Gastrocnemius medialis (tissue), 4 donors: ENCODE data around the gene MAS1L. TPM values are rescaled to one million over a fixed set of nuclear protein-coding genes. Genes with fewer than 3 reads are reported as not detected.
"Not testable (repeated sequence)": the region's sequence is repeated elsewhere in the genome, so short reads cannot be mapped to it uniquely, and the experiment has no call there.

ENCODE experiments used
- ATAC-seq, 2 donors: fragments of 150-250 bp; one replicate each; pipeline ENCODE4 v1.9.1; 2016
- DNase-seq, 2 donors: peaks; one replicate each; pipeline ENCODE4 v3.0.0-alpha.2; 2019
- H3K27ac ChIP-seq, 4 donors: fragments of 200-600 bp; sonication (generic); 1 replicate in 1 of 4; 2 replicates in 3 of 4; pipeline ENCODE4 v1.5.1; 2016 to 2018; ENCODE audit warnings: mild to moderate bottlenecking in 2 of 4, moderate library complexity in 1 of 4
- H3K27me3 ChIP-seq, 3 donors: fragments of 200-600 bp; sonication (generic) in 2 of 3; 1 replicate in 1 of 3; 2 replicates in 2 of 3; pipeline versions ENCODE4 v1.5.1 to v1.6.0; 2016 to 2019; ENCODE audit warnings: mild to moderate bottlenecking in 1 of 3, moderate library complexity in 1 of 3
- H3K36me3 ChIP-seq, 2 donors: fragments of 200-600 bp; sonication (generic) in 1 of 2; one replicate each; pipeline ENCODE4 v1.5.1; 2017 to 2018
- H3K4me1 ChIP-seq, 2 donors: fragments of 200-600 bp; sonication (generic) in 1 of 2; one replicate each; pipeline ENCODE4 v1.5.1; 2016 to 2017; ENCODE audit warnings: mild to moderate bottlenecking in 2 of 2
- H3K4me3 ChIP-seq, 4 donors: fragments of 200-600 bp; sonication (generic) in 3 of 4; 1 replicate in 1 of 4; 2 replicates in 3 of 4; pipeline ENCODE4 v1.5.1; 2016 to 2019; ENCODE audit warnings: mild to moderate bottlenecking in 2 of 4
- H3K9me3 ChIP-seq, 3 donors: fragments of 200-600 bp; sonication (generic) in 2 of 3; 1 replicate in 1 of 3; 2 replicates in 2 of 3; pipeline ENCODE4 v1.5.1; 2016 to 2019
- POLR2A ChIP-seq, 2 donors: fragments of 450-650 bp; IDR thresholded peaks; one replicate each; pipeline ENCODE4 v1.6.1; 2017; ENCODE audit warnings: antibody characterized with exemption in 2 of 2, mild to moderate bottlenecking in 2 of 2, moderate library complexity in 2 of 2
- in situ Hi-C, 4 donors: fragments of 200-750 bp; cut with MboI; loops; one replicate each; pipeline versions ENCODE4 v1.15.0 to v1.8.0; 2017; ENCODE audit warnings: low sequenced_read_pairs in 4 of 4
- intact Hi-C: fragments of 100-400 bp; cut with DNase I; formaldehyde crosslinking; loops from one replicate; pipeline ENCODE4 v1.15.1; 2023; ENCODE audit warnings: low total_unique reads
- total RNA-seq, 4 donors: library from RNA; depleted of rRNA; stranded (reverse); fragments of >200 nt; gene quantifications; one replicate each; pipeline versions ENCODE4 v1.1.0 to v1.2.3, GENCODE V29; 2016
- TF ChIP-seq, protein P1 (sequence below), 5 experiments: fragments of 450-650 bp in 3 of 5; fragments of 200-600 bp in 2 of 5; sonication (generic) in 2 of 5; IDR thresholded peaks in 4 of 5; conservative IDR thresholded peaks in 1 of 5; 1 replicate in 4 of 5; 2 replicates in 1 of 5; pipeline ENCODE4 v1.5.1; 2016 to 2019; ENCODE audit warnings: antibody characterized with exemption in 5 of 5, mild to moderate bottlenecking in 3 of 5, moderate library complexity in 3 of 5

MAS1L gene
- total RNA-seq, 4 donors from 2014 or later: not detected

DNA sequence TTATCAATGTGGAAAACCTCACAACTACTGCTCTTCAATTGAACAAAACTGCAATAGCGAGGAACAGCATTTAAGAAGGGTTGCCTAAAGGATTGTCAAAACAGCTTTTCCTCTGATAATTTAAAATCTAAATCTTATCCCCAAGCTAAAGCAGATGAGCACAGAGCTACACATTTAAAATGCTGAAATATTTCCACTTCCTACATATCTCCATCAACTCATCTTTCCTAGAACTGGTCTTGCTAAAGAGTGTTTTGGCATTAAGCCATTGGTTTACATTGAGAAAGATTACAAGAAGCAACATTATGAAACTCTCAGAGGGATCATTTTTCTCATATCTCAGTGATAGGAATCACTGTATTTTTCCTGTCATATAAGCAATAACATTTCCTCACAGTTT is 45.0 kb downstream of the MAS1L start:
- intact Hi-C loops: no loop called here

DNA sequence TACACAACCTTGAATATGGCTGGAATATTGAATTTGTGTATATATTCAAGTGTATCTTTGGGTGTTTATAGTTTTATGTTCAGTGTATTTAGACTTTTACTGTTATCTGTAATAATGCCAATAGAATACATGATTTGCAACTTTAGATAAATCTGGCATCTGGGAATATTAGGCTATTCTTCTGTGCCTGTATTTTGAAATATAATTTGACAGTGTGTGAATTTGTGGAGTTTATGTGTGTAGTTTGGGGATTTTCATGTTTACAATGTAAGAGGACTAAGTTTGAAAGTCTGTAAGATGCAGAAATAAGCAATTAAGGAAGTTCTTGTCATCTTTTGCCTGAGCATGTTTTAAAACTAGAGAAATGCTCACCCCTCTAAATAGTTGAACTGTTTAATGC is 48.8 kb downstream of the MAS1L start, which contains the start of gene OR10C1:
OR10C1 (plus strand) TSS at position 301 of the 400 bp plus-strand sequence. CDS start 710 bp downstream, outside the sequence.
- Histone ChIP-seq H3K27me3 (no peaks in the 10 kb centered on the region), H3K4me1 (no peaks in the 10 kb centered on the region), H3K9me3 (no peaks in the 10 kb centered on the region), H3K4me3 (no peak within 1 kb of the TSS), H3K36me3 (no peaks in the 10 kb centered on the region), H3K27ac (no peak within 1 kb of the TSS)
- no peak for DNase-seq
- intact Hi-C loops: no loop called here
- ATAC-seq: no peak
- no peak for TF ChIP-seq POLR2A (IDR thresholded peaks at IDR 0.05)
- TF ChIP-seq, protein P1, sequence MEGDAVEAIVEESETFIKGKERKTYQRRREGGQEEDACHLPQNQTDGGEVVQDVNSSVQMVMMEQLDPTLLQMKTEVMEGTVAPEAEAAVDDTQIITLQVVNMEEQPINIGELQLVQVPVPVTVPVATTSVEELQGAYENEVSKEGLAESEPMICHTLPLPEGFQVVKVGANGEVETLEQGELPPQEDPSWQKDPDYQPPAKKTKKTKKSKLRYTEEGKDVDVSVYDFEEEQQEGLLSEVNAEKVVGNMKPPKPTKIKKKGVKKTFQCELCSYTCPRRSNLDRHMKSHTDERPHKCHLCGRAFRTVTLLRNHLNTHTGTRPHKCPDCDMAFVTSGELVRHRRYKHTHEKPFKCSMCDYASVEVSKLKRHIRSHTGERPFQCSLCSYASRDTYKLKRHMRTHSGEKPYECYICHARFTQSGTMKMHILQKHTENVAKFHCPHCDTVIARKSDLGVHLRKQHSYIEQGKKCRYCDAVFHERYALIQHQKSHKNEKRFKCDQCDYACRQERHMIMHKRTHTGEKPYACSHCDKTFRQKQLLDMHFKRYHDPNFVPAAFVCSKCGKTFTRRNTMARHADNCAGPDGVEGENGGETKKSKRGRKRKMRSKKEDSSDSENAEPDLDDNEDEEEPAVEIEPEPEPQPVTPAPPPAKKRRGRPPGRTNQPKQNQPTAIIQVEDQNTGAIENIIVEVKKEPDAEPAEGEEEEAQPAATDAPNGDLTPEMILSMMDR (IDR thresholded peaks at IDR 0.05 in 4 of 5, conservative IDR thresholded peaks at IDR 0.05 in 1 of 5): no peak
- in situ Hi-C loops: no loop called here

More for the DNA sequence above, 45.0 kb downstream of the MAS1L start:
- no peaks in the 10 kb centered on the region for H3K4me1 ChIP-seq
- no peak overlapping the region for H3K27ac ChIP-seq
- H3K4me3 ChIP-seq: no peak overlapping the region
- in situ Hi-C loops: no loop called here
- no peaks in the 10 kb centered on the region for H3K9me3 ChIP-seq
- TF ChIP-seq POLR2A (IDR thresholded peaks at IDR 0.05): no peak
- TF ChIP-seq, protein P1 (IDR thresholded peaks at IDR 0.05 in 4 of 5, conservative IDR thresholded peaks at IDR 0.05 in 1 of 5): no peak
- H3K27me3 ChIP-seq: no peaks in the 10 kb centered on the region
- H3K36me3 ChIP-seq: no peaks in the 10 kb centered on the region
- no peak for ATAC-seq
- no peak for DNase-seq

DNA sequence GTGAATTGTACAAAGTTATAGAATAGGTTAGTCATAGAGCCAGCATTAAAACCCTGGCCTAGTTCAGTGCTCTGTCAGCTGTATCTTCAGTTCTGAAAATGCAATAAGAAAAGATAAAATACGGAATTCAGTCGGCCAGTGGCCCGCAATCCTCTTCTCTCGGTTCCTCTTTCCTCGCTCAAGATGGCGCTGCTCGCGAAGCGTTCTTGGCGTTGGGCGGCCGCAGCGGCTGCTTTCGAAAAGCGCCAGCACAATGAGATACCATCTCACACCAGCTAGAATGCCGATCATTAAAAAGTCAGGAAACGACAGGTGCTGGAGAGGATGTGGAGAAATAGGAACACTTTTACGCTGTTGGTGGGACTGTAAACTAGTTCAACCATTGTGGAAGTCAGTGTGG is 51.0 kb downstream of the MAS1L start:
- H3K36me3 ChIP-seq, H3K27me3 ChIP-seq, ATAC-seq, H3K4me1 ChIP-seq, H3K4me3 ChIP-seq, H3K9me3 ChIP-seq, H3K27ac ChIP-seq, intact Hi-C loops, DNase-seq, in situ Hi-C loops: not testable (repeated sequence)

Other genes with a start within 250 kb of the MAS1L start
- gene OR14J1, start 186.3 kb downstream of the MAS1L start, total RNA-seq: not detected
- not detected for gene OR5V1, start 119.1 kb downstream of the MAS1L start, total RNA-seq
- not detected for gene OR12D3, start 112.7 kb downstream of the MAS1L start, total RNA-seq
- gene OR12D2, start 92.3 kb downstream of the MAS1L start, total RNA-seq: not detected
- gene OR12D1, start 73.0 kb downstream of the MAS1L start, total RNA-seq: not detected
- not detected for gene OR10C1, start 48.6 kb downstream of the MAS1L start, total RNA-seq
- not detected for gene OR11A1, start 30.9 kb downstream of the MAS1L start, total RNA-seq
- not detected for gene OR2H1, start 30.8 kb downstream of the MAS1L start, total RNA-seq
- gene UBD, start 71.8 kb upstream of the MAS1L start, total RNA-seq: under 1 TPM in 2 of 4 donors, not detected in 2; 0.33 to 0.87 TPM
- gene OR2H2, start 97.2 kb upstream of the MAS1L start, total RNA-seq: not detected
- gene GABBR1, start 145.2 kb upstream of the MAS1L start, total RNA-seq: 1 to 10 TPM; 1.0 to 3.8 (median 3.1) TPM
- not detected for gene MOG, start 169.1 kb upstream of the MAS1L start, total RNA-seq
- under 1 TPM in 1 of 4 donors, not detected in 3; 0.16 TPM for gene ZFP57, start 193.2 kb upstream of the MAS1L start, total RNA-seq
- 10 to 100 TPM in 3 of 4 donors, 1 to 10 TPM in 1; 9.6 to 22.1 (median 13.0) TPM for gene HLA-F, start 235.5 kb upstream of the MAS1L start, total RNA-seq